ENCODE data around the gene PTPRT. TPM values are rescaled to one million over a fixed set of nuclear protein-coding genes. Genes with fewer than 3 reads are reported as not detected.

PTPRT gene
- total and polyA plus RNA-seq, 2 of the 4 experiments (the other 2 are of a cell fraction), result not detected

- Histone ChIP-seq H3K14ac (replicated peaks; ENCODE audit: low read depth, low read length) (no peak overlapping the region), H3K4ac (ENCODE audit: low read depth, low read length) (no peak overlapping the region), H3K56ac (ENCODE audit: extremely low read depth, insufficient read depth, low read length) (no peak overlapping the region), H2BK5ac (ENCODE audit: low read depth, low read length, poor library complexity, severe bottlenecking) (no peak overlapping the region), H2BK120ac (ENCODE audit: low read depth, low read length) (no peak overlapping the region), H2AK9ac (replicated peaks; ENCODE audit: low read depth, low read length, poor library complexity) (no peak overlapping the region), H2AK5ac (ENCODE audit: low read depth, low read length) (no peak overlapping the region), H4K5ac (ENCODE audit: low read depth, low read length) (no peak overlapping the region), H2AFZ (replicated peaks; ENCODE audit: low read length, poor library complexity) (no peak overlapping the region), H4K8ac (ENCODE audit: low read depth in 2 of 2, low read length in 2 of 2) (no peak overlapping the region), H3K18ac (ENCODE audit: low read depth, low read length) (no peak overlapping the region), H3K23ac (ENCODE audit: low read depth, low read length) (no peak overlapping the region), H4K20me1 (ENCODE audit: insufficient read depth, low read length) (no peaks in the 10 kb centered on the region), H2BK15ac (ENCODE audit: low read depth, low read length) (no peak overlapping the region), H3K9me3 (ENCODE audit: control insufficient read depth, insufficient read depth, low read length) (peaks cover 17% of the 10 kb centered on the region), H4K91ac (ENCODE audit: insufficient read depth, low read depth, low read length) (no peak overlapping the region), H3K4me1 (ENCODE audit: control insufficient read depth, insufficient read depth, low read length) (no peaks in the 10 kb centered on the region), H3K9ac (ENCODE audit: low read depth, low read length) (no peak overlapping the region), H3K4me3 (ENCODE audit: insufficient read depth, low read depth, low read length) (no peak overlapping the region), H3K79me1 (ENCODE audit: low read depth in 1 of 2, low read length in 2 of 2) (no peaks in the 10 kb centered on the region), H3K9me1 (ENCODE audit: insufficient read depth, low read length) (no peaks in the 10 kb centered on the region), H3K36me3 (ENCODE audit: control insufficient read depth, insufficient read depth, low read length) (no peaks in the 10 kb centered on the region), H3K27ac (ENCODE audit: insufficient read depth, low read length) (no peak overlapping the region), H3K27me3 (ENCODE audit: control insufficient read depth, insufficient read depth, low read length) (no peaks in the 10 kb centered on the region), H2BK20ac (ENCODE audit: low read depth, low read length) (no peak overlapping the region), H3K4me2 (ENCODE audit: low read depth, low read length) (no peak overlapping the region)
- no TSS peak for BruUV-seq (replicated peaks)
- in situ Hi-C loops (cut with MboI; ENCODE audit: low sequenced_read_pairs) (no loop called here), intact Hi-C loops (cut with micrococcal nuclease) (no loop called here), dilution Hi-C loops (cut with HindIII; ENCODE audit: low sequenced_read_pairs, unreplicated experiment) (no loop called here)
- CTCF ChIA-PET, result no interaction called here
- TF ChIP-seq MAZ (IDR thresholded peaks at IDR 0.05; ENCODE audit: borderline replicate concordance, low read depth, low read length) (no peak), RFX5 (IDR thresholded peaks at IDR 0.05; ENCODE audit: low read depth, low read length) (no peak), BHLHE40 (IDR thresholded peaks at IDR 0.05; ENCODE audit: low read depth, low read length) (no peak), FOS (IDR thresholded peaks at IDR 0.05; ENCODE audit: low read depth, low read length) (no peak), RCOR1 (IDR thresholded peaks at IDR 0.05; ENCODE audit: insufficient replicate concordance, low read length) (no peak), MAFK (IDR thresholded peaks at IDR 0.05; ENCODE audit: low read depth, low read length) (no peak), NFE2L2 (IDR thresholded peaks at IDR 0.05; ENCODE audit: low read depth, low read length) (no peak), CTCF (conservative IDR thresholded peaks at IDR 0.05; ENCODE audit: low read depth, low read length) (no peak), POLR2A (IDR thresholded peaks at IDR 0.05; ENCODE audit: low read depth, low read length) (no peak), CHD1 (IDR thresholded peaks at IDR 0.05; ENCODE audit: low read depth, low read length) (no peak), RAD21 (IDR thresholded peaks at IDR 0.05; ENCODE audit: low read length) (no peak), CEBPB (IDR thresholded peaks at IDR 0.05; ENCODE audit: low read depth, low read length) (no peak), MXI1 (IDR thresholded peaks at IDR 0.05; ENCODE audit: borderline replicate concordance, low read depth, low read length) (no peak)
- TF ChIP-seq, protein P1, sequence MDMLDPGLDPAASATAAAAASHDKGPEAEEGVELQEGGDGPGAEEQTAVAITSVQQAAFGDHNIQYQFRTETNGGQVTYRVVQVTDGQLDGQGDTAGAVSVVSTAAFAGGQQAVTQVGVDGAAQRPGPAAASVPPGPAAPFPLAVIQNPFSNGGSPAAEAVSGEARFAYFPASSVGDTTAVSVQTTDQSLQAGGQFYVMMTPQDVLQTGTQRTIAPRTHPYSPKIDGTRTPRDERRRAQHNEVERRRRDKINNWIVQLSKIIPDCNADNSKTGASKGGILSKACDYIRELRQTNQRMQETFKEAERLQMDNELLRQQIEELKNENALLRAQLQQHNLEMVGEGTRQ (IDR thresholded peaks at IDR 0.05; ENCODE audit: low read depth, low read length), result no peak
- 20% methylated on average over 1 of the region's 4 CpGs; no CpG with 5 or more reads in 1 of the 2 experiments for WGBS, 2 experiments (ENCODE audit: extremely low coverage in 2 of 2, insufficient read length in 1 of 2)
- ATAC-seq (ENCODE audit: low read depth) (no peak), DNase-seq (no peak)
- POLR2A ChIA-PET (ENCODE audit: unreplicated experiment), result no interaction called here
These were observed 998.4 kb downstream of the PTPRT start for GRCh38 chr20:42191140-42191860.

Measured in IMR-90 (cell line).